ENCODE data around the gene ABTB2.

The ABTB2 gene

GRCh38 chr11:34311126-34311525 lies 46.7 kb downstream of the ABTB2 start:
- DNase-seq: no peak

DNA sequence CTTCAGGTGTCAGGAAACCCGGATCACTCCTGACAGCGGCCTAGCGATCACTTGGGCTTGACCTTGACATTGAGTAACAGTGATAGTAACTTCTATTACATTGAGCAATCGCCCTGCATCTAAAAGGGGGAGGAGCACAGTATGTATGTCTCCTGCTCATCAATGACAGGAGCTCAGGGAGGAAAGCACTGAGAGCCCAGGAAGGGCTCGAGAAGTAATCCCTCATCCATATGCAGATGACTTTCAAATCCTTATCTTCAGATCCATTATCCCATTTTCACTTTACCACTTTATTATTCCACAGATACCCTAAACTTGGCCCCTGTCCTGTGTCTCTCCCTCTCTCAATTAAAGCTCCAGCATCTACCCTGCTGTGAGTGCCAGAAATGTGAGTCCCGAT lies 47.8 kb downstream of the ABTB2 start:
- no peak for DNase-seq

DNA sequence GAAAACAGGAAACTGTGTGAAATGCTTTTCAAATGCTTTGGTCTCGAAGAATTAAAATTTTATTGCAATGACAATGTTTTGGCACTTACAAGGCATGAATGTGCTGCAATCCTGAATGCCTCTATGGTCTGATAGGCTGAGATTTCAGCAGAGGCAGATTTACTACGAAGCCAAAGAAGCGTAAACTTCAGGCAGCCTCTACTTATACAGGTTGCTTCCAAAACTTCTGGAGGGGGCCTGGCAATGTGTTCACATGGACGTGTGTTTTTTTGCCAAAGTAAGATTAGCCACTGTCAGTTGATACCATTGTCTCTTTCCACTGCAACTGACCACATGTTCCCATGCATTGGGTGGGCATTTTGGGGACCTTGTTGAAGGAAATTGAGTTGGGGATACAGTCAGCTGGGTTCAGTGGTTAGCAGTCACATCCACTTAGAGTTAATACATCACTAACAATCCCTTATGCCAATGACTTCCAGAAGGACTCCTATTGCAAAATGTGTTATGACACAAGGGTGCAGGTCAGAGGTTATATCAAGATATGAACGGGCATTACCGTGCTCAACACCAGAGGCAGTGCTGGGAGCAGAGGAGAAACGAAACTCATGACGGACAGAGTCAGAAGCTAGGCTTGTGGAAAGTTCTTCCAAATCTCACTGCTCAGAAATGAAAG lies 48.8 kb downstream of the ABTB2 start:
- DNase-seq: peak; percentile 21

GRCh38 chr11:34308049-34308912 lies 49.5 kb downstream of the ABTB2 start:
- peak; percentile 30 for DNase-seq

DNA sequence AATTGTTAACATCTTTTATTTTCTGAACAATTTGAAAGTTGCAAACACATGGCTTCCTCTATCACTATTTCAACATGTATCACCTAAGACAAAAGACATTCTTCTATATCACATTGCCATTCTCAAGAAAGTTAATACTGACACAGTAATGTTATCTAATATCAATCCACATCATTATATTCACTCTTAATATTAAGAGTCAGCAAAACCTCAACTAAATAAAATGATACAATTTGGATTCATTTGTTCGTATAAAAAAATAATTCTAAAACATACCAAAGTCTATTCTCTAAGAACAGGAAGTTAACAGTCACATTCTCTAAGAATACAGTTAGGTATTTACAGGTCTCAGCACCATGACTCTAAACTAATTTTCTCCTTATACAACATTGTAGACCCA lies 52.0 kb downstream of the ABTB2 start:
- DNase-seq: no peak

DNA sequence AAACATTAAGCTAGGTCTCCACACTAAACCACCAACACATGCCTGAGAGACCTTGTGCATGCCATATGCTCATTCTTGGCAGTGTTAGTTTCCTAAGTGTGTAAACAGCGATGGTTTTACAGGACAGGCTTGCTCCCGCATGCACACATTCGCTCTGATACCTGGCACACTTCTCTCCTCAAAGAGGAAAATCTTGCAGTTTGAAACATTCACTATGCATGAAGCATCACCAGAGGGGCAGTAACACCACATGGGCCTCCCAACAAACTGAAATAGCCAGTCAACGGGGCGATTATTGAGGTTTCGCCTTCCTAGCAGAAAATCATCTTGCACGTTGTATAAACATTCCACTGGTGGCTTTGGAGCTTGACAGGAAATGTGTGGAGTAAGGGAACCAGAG lies 52.6 kb downstream of the ABTB2 start:
- DNase-seq: no peak

DNA sequence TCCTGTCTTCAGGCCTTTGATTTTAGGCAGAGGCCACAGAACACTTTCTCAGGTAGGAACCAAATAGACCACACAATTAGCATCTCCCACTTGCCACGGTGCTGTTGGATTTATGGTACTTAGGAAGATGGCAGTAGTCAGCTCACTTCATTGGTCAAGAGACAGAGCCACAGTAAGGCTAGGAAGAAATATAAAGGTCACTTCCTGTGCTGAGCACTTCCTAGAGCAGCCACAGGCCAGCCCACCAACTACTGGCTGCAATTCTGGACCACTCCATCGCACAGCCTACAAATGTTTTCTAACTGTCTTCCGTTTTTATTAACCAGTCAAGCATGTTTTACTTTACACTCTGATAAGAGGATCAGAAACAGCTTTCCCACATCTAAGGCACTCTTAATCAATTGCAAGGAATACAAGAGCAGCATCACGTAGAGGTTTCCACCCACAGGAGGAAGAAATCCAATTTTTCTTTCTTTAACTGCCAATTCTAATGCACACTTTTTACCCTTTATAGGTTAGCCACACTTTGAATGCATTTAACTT lies 54.7 kb downstream of the ABTB2 start:
- no peak for DNase-seq

- peak; percentile 94 for DNase-seq
Measured at GRCh38 chr11:34302046-34302921, 55.5 kb downstream of the ABTB2 start.

DNA sequence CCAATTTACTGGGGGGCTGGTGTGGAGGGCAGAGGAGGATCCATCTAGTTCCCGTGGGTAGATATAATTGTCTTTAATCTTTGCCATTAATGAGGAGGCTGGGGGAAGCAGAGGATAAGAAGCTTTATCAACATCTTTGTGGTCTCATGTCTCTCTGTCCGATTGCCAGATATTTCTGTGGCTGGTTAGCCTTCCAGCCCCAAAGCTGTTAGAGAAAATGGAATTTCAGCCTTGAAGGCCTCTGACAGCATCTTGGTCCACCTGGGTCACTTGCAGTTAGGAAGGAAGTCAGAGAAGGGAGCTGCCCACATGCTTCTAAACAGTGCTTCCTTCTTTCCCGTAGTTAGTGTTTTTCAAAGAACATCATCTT lies 56.9 kb downstream of the ABTB2 start:
- DNase-seq: no peak

DNA sequence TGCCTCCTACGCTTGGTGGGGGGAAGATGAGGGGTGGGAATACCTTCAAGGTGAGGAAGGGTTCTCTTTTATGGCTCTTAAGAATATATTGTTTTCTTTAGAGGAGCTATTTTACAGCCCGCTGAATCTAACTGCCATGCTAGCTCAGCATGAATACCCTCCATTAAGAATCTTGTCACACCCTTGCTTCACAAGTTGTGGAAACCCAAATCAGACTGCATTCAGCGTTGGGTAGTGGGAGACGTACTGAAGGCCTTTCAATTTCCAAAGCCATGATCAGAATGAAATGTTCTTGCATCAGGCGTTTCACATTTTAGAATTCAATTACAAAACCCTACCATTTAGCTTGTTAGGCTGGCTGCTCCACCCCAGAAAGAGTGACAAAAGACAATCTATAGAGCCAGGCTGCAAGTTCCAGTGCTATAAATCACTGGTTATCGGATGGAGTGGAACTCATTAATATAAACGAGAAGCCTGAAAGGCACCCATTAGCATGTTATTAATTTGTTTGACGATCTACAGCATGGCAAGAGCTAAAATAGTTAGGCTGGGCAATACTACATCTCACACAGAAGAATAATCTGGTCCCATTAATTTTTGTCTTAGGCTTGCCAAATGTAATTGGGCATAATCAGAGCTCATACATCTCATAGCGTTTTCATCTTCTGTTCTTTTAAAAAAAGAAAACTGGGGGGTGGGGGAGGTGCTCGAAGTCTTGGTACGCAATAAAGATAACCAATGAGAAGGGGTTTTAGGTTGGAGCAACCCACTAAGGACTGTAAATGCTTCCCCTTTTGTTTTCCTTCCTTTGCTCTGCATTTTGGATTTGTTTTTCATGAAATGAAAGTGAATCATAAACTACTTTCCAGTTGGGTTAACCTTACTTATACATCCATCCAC lies 57.5 kb downstream of the ABTB2 start:
- DNase-seq: no peak

GRCh38 chr11:34299284-34299972 lies 58.4 kb downstream of the ABTB2 start:
- no peak for DNase-seq

- no peak for DNase-seq
Measured at GRCh38 chr11:34298871-34299270, 58.9 kb downstream of the ABTB2 start.

DNA sequence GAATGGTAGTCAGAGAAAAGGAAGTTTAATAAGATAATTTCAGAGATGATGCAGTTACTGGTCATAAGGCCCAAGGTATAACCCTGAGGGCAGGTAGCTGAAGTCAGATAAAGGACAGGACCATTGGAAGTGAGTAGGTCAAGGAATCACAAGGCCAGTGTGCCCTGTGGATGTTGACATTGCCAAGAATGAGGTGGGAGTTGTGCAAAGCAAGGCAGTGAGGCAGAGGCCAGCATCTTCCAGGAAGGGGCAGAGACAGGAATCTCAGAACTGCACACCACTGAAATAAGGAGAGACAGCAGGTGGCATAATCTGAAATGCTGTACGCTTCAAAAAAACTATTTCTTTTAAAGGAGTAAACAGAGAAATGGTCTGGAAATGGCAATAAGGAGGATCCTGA lies 61.4 kb downstream of the ABTB2 start:
- no peak for DNase-seq

- DNase-seq: no peak
Measured at GRCh38 chr11:34292546-34292945, 65.3 kb downstream of the ABTB2 start.

DNA sequence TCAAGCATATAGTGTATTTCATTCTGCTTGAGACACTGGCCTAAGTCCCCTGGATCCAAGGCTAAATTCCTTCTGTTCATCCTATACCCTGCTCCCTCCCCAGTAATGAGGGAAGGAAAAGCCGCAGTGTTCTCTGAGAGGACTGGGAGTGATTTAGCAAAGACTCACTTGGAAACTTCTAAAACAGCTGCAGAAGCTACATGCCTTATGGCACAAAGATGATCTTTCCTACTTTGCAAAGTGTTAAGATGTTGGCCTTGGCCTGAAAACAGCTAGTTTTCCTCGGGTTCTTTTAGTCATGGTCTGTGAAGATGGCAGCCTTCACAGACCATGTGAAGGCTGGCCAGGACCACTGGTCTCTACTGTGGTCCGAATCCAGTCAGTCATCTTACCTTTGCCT lies 65.7 kb downstream of the ABTB2 start:
- DNase-seq: no peak

- no peak for DNase-seq
Measured at GRCh38 chr11:34290926-34291325, 66.9 kb downstream of the ABTB2 start.

- DNase-seq: no peak
Measured at GRCh38 chr11:34288492-34288891, 69.3 kb downstream of the ABTB2 start.

DNA sequence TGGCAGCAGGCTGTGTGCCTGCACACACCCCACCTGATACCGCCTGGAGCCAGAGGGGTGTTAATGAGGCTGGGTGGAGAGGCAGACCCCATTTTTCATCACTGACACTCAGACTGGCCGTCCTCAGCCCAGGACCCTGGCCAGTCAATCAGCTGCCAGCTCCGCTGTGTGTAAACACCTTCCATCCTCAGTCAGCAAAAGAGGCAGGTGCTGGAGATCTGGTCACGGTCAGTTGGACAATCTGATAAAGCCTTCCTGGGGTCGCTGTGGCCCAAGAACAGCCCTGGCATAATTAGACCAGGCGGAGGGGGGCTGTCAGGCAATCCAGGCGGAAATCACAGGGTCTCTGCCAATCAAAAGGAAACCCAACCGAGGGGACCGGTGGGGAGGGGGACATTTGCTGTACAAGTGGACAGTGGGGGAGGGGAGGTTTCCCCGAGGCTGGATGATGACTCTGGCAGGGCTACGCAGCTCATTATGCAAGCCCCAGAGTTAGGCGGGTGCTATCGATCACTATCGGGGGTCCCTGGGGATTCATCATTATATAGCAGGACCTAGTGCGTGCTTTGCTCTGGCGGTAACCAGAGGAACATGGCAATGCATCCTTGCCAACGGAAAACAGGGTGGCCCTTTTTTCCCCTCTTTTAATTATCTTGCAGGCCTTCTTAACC lies 72.9 kb downstream of the ABTB2 start:
- DNase-seq: no peak

DNA sequence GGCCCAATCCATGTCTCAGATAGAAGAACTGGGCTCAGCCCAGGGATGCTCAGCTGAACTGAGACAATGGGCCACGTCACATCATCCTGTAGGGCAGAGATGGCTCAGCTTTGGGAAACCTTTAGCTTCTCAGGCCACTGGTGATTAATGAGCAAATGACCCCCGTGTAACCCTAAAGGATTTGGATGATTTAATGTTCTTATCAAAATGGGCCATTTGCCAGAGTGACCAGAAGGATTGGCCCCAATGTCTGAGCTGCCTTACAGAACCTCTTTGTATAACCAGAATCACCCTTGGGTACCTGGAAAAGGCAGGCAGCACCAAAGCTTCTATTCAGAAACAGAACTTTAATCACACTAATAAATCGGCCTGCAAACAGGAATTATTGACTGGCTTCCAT lies 73.7 kb downstream of the ABTB2 start:
- no peak for DNase-seq

DNA sequence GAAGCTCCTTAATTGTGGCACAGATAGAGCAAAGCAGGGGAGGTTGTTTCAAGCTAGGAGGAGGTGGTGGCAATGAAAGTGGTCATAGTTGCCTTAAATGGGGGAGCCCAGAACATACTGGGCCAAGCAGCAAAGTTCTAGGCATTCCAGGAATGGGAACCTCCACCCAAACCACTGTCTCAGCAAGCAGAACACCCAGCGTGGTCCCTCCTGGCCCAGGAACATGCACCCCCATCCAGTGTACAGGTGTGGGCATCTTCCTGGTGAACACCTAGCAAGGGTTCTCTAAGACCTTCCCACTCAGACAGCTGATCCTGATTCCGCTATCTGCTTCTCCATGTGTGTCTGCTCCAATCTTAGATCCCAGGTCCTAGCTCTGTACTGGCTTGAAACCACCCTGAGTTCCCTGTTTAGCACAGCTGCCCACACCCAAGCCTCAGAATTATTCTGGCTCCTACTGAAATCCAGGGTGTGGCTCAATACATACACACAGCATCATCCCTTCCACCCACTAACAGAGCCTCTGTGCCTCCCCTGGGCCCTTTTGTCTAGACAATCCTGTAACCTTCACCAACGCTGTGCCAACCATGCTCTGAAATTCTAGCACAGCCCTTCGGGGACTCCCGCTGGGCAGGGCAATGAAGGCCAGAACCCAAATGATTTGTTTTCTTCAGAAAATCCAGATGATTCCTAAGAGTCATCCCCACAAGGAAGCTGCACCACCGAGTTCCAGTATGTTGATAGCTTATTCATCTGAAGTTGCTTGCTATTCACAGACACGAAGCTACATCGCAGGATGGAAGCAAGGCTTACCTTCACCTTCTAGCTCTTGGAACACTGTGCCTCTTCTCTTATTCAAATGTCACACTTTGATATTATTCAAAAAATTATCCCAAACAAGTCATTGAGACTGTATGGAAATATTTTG lies 76.6 kb downstream of the ABTB2 start:
- no peak for DNase-seq
